Stomach (tissue), 4 donors: Measurements from ENCODE around the gene ARX.

Experiments
- POLR2A ChIP-seq, 4 donors: fragments of 450-650 bp; IDR thresholded peaks; one replicate each; pipeline ENCODE4 v1.6.1; 2016; ENCODE audit warnings: antibody characterized with exemption in 4 of 4, control low read depth in 2 of 4, mild to moderate bottlenecking in 1 of 4, moderate library complexity in 1 of 4
- POLR2AphosphoS5 ChIP-seq, 3 donors: sonication (generic); formaldehyde crosslinking; IDR thresholded peaks; one replicate each; pipeline ENCODE4 v1.6.1; 2016; ENCODE audit warnings: antibody characterized with exemption in 3 of 3
- TF ChIP-seq, protein P1 (sequence below), 7 experiments: fragments of 450-650 bp in 4 of 7; fragments of 200-600 bp in 3 of 7; sonication (generic) in 3 of 7; IDR thresholded peaks; one replicate each; pipeline ENCODE4 v1.5.1; 2016 to 2019; ENCODE audit warnings: antibody characterized with exemption in 7 of 7, control low read depth in 2 of 7, mild to moderate bottlenecking in 1 of 7

DNA sequence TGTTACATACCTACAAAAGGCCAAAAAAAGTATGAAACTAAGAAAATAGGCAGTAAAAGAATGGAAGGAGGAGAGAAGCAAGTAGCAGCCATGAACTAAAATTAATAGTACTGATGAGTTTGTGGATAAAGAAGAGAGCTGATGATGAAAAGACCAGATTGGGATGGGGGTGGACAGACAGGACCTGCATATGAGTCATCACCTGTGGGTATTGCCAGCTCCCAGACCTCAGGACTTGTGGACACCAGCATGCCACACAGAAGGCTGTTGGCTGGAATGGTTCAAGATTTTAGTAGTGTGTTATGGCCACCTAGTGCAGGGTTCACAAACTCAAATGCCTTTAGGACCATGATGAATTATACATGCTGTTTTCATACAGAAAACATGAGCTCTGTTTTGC is 58.9 kb downstream of the ARX start:
- TF ChIP-seq, protein P1, sequence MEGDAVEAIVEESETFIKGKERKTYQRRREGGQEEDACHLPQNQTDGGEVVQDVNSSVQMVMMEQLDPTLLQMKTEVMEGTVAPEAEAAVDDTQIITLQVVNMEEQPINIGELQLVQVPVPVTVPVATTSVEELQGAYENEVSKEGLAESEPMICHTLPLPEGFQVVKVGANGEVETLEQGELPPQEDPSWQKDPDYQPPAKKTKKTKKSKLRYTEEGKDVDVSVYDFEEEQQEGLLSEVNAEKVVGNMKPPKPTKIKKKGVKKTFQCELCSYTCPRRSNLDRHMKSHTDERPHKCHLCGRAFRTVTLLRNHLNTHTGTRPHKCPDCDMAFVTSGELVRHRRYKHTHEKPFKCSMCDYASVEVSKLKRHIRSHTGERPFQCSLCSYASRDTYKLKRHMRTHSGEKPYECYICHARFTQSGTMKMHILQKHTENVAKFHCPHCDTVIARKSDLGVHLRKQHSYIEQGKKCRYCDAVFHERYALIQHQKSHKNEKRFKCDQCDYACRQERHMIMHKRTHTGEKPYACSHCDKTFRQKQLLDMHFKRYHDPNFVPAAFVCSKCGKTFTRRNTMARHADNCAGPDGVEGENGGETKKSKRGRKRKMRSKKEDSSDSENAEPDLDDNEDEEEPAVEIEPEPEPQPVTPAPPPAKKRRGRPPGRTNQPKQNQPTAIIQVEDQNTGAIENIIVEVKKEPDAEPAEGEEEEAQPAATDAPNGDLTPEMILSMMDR (IDR thresholded peaks at IDR 0.05) = no peak
- no peak for TF ChIP-seq POLR2AphosphoS5 (IDR thresholded peaks at IDR 0.05)
- no peak for TF ChIP-seq POLR2A (IDR thresholded peaks at IDR 0.05)
